GM12873 (cell line): ENCODE measurements around the gene SPOPL.

Experiments used
- TF ChIP-seq, protein P1 (sequence below): IDR thresholded peaks from 2 replicates; pipeline ENCODE4 v1.5.1; 2012; ENCODE audit warnings: low read depth, mild to moderate bottlenecking, moderate library complexity, low read length, control low read depth; ENCODE audit not compliant: insufficient read depth; ENCODE audit errors: missing control alignments

Gene SPOPL

GRCh38 chr2:138536740-138537139, 35.2 kb downstream of the SPOPL start:
- TF ChIP-seq, protein P1, sequence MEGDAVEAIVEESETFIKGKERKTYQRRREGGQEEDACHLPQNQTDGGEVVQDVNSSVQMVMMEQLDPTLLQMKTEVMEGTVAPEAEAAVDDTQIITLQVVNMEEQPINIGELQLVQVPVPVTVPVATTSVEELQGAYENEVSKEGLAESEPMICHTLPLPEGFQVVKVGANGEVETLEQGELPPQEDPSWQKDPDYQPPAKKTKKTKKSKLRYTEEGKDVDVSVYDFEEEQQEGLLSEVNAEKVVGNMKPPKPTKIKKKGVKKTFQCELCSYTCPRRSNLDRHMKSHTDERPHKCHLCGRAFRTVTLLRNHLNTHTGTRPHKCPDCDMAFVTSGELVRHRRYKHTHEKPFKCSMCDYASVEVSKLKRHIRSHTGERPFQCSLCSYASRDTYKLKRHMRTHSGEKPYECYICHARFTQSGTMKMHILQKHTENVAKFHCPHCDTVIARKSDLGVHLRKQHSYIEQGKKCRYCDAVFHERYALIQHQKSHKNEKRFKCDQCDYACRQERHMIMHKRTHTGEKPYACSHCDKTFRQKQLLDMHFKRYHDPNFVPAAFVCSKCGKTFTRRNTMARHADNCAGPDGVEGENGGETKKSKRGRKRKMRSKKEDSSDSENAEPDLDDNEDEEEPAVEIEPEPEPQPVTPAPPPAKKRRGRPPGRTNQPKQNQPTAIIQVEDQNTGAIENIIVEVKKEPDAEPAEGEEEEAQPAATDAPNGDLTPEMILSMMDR = no peak

GRCh38 chr2:138537170-138537915, 35.8 kb downstream of the SPOPL start:
- TF ChIP-seq, protein P1 = no peak

DNA sequence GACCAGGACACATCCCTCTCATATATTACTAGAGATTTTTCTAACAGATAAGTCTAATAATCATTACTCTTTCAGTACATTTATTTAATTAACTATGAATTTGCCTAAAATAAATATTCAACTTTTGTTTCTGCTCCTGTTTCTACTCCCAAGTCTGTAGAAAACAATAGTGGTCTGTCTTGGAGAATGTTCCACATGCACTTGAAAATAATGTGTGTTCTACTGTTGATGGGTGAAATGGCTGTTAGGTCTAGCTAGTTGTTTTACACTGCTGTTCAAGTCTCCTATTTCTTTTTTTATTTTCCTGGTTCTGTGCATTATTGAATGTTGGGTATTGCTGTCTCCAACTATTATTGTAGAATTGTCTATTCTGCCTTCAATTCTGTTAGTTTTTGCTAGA, 47.2 kb downstream of the SPOPL start:
- TF ChIP-seq, protein P1 = no peak

DNA sequence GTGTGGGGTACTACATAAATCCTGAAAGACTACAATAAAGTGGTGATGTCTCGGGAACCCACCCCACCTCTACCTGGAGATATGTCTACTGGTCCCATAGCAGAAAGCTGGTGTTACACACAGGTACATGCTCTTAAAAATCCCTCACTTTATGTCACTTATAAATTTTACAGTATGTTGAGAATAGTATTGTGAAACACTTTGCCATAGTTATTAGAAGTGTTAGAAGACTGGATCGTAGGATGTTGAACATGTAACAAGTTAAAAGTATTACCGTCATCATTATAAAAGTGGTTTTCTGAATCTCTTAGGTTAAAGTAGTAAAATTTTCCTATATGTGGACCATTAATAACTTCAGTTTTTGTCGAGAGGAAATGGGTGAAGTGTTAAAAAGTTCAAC, 48.6 kb downstream of the SPOPL start:
- TF ChIP-seq, protein P1 = no peak

DNA sequence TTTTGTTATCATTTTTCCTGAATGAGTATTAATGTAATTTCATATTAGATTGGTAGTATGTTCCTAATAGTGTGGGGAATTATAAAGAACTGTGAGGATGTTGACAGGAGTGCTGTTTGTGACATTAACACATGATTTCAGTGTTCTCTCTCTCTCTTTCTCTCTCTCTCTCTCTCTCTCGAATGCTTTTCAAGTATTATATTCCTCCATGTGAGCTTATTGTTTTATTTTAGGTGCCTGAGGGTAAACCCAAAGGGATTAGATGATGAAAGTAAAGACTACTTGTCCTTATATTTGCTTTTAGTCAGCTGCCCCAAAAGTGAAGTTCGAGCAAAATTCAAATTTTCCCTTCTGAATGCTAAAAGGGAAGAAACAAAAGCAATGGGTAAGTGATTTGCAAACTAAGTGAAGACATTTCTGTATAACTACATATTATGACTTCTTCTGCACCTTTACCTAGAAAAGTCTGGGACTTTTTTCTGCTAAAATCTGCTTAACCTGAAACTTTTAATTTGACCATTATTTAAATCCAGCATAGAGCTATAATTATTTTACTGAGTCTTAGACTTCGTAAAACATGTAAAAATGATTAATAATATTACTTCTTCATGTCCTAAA, 49.2 kb downstream of the SPOPL start:
- TF ChIP-seq, protein P1 = no peak

- TF ChIP-seq, protein P1 = no peak
Measured at GRCh38 chr2:138554123-138554522, 52.6 kb downstream of the SPOPL start.

DNA sequence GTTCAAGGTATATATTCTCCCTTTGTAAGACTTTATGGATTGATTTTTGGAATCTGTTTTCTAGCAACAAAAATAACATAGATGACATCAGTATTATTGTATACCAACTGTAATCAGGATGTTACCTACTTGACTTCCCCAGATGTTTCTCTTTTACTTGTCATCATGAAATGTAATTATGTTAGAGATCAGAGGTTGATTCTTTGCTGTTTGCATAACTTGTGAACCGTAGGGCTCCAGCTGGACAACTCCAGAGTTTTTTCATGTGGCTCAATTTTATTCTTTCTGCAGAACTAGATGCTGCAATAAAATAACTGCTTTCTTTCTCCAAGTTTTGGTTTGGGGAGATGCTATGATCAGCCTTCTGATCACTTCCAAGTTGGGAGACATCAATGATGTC, 58.1 kb downstream of the SPOPL start:
- TF ChIP-seq, protein P1 = no peak
